HepG2 (cell line): ENCODE results near the gene RMI2. TPM values are rescaled to one million over a fixed set of nuclear protein-coding genes. Genes with fewer than 3 reads are reported as not detected.

Experiments used
- AGO1 ChIP-seq: fragments of 200-400 bp; formaldehyde crosslinking; IDR thresholded peaks from 2 replicates; pipeline ENCODE4 v1.6.1; 2017; ENCODE audit warnings: mild to moderate bottlenecking, low read depth, low read length, moderate library complexity; ENCODE audit not compliant: poor library complexity, severe bottlenecking
- BRCA1 ChIP-seq: sonication (generic); formaldehyde crosslinking; IDR thresholded peaks from 2 replicates; pipeline ENCODE4 v1.4.0; 2020; ENCODE audit warnings: missing genetic modification reagents
- ERF ChIP-seq: IDR thresholded peaks from 2 replicates; pipeline ENCODE4 v1.6.1; 2018; ENCODE audit warnings: missing biosample characterization, missing genetic modification reagents
- GZF1 ChIP-seq: sonication (generic); formaldehyde crosslinking; IDR thresholded peaks from 2 replicates; pipeline ENCODE4 v1.5.1; 2020; ENCODE audit warnings: mild to moderate bottlenecking, missing genetic modification reagents
- KLF11 ChIP-seq: IDR thresholded peaks from 2 replicates; pipeline ENCODE4 v1.6.1; 2016; ENCODE audit warnings: missing compliant biosample characterization
- MLLT10 ChIP-seq: sonication (generic); formaldehyde crosslinking; IDR thresholded peaks from 2 replicates; pipeline ENCODE4 v1.4.0; 2020; ENCODE audit warnings: missing genetic modification reagents
- MYC ChIP-seq: sonication (generic); formaldehyde crosslinking; IDR thresholded peaks from 2 replicates; pipeline ENCODE4 v1.9.0; 2021; ENCODE audit warnings: missing genetic modification reagents, borderline replicate concordance
- NFE2 ChIP-seq: sonication (generic); formaldehyde crosslinking; IDR thresholded peaks from 2 replicates; pipeline ENCODE4 v1.4.0; 2020; ENCODE audit warnings: missing genetic modification reagents
- NFIB ChIP-seq: sonication (generic); formaldehyde crosslinking; IDR thresholded peaks from 2 replicates; pipeline ENCODE4 v1.9.0; 2021; ENCODE audit warnings: missing genetic modification reagents, mild to moderate bottlenecking, borderline replicate concordance
- PLRG1 ChIP-seq: fragments of 450-650 bp; conservative IDR thresholded peaks from 2 replicates; pipeline ENCODE4 v1.6.1; 2016
- RARA ChIP-seq: IDR thresholded peaks from 2 replicates; pipeline ENCODE4 v1.6.1; 2016; ENCODE audit warnings: missing genetic modification reagents, missing compliant biosample characterization
- TRAFD1 ChIP-seq: sonication (generic); formaldehyde crosslinking; IDR thresholded peaks from 2 replicates; pipeline ENCODE4 v1.5.1; 2020; ENCODE audit warnings: missing genetic modification reagents, mild to moderate bottlenecking, borderline replicate concordance
- U2AF1 ChIP-seq: fragments of 200-400 bp; formaldehyde crosslinking; optimal IDR thresholded peaks from 2 replicates; pipeline ENCODE3; 2017; ENCODE audit warnings: mild to moderate bottlenecking, low read depth, low read length
- ZKSCAN5 ChIP-seq: sonication (generic); formaldehyde crosslinking; IDR thresholded peaks from 2 replicates; pipeline ENCODE4 v1.5.1; 2020; ENCODE audit warnings: mild to moderate bottlenecking, missing genetic modification reagents
- ZNF253 ChIP-seq: sonication (generic); formaldehyde crosslinking; IDR thresholded peaks from 2 replicates; pipeline ENCODE4 v1.8.0; 2022; ENCODE audit warnings: mild to moderate bottlenecking, missing genetic modification reagents, borderline replicate concordance
- ZNF44 ChIP-seq: sonication (generic); formaldehyde crosslinking; IDR thresholded peaks from 2 replicates; pipeline ENCODE4 v1.5.1; 2020; ENCODE audit warnings: mild to moderate bottlenecking, missing genetic modification reagents
- ZSCAN5A ChIP-seq: sonication (generic); formaldehyde crosslinking; IDR thresholded peaks from 2 replicates; pipeline ENCODE4 v1.8.0; 2022; ENCODE audit warnings: mild to moderate bottlenecking, missing genetic modification reagents, borderline replicate concordance
- ZUFSP ChIP-seq: sonication (generic); formaldehyde crosslinking; IDR thresholded peaks from 2 replicates; pipeline ENCODE4 v1.9.0; 2021; ENCODE audit warnings: missing genetic modification reagents, mild to moderate bottlenecking, borderline replicate concordance
- polyA plus RNA-seq, 8 experiments: library from polyadenylated mRNA; depleted of rRNA in 3 of 8; stranded (reverse) in 7 of 8; unstranded in 1 of 8; fragments of >200 nt; fragmentation: Illumina TruSeq in 4 of 8; extraction: Trizol in 4 of 8; gene quantifications; 2 replicates each; pipeline versions ENCODE4 v1.2.1 to v1.2.3, GENCODE V29; 2011 to 2016; ENCODE audit warnings: low read depth in 4 of 8, missing spikeins in 1 of 8, mixed read lengths in 1 of 8; ENCODE audit not compliant: insufficient read depth in 1 of 8
- total RNA-seq, 5 experiments: library from RNA; depleted of rRNA; stranded (reverse); fragments of >200 nt; fragmentation: Illumina TruSeq; extraction: Trizol; gene quantifications; 2 replicates each; pipeline ENCODE4 v1.2.3, GENCODE V29; 2016; ENCODE audit warnings: low read depth in 1 of 5
- TF ChIP-seq, protein P1 (sequence below): sonication (generic); formaldehyde crosslinking; IDR thresholded peaks from 2 replicates; pipeline ENCODE4 v1.4.0; 2020; ENCODE audit warnings: missing genetic modification reagents, mild to moderate bottlenecking, borderline replicate concordance
- TF ChIP-seq, protein P2 (sequence below): sonication (generic); formaldehyde crosslinking; IDR thresholded peaks from 2 replicates; pipeline ENCODE4 v1.8.1; 2023; ENCODE audit warnings: mild to moderate bottlenecking, moderate library complexity, missing genetic modification reagents

The RMI2 gene
- total and polyA plus RNA-seq, 2 of the 13 experiments (the other 11 are each of a cell fraction or from before 2014, with no cell fraction given): 24.5 to 55.7 TPM

DNA sequence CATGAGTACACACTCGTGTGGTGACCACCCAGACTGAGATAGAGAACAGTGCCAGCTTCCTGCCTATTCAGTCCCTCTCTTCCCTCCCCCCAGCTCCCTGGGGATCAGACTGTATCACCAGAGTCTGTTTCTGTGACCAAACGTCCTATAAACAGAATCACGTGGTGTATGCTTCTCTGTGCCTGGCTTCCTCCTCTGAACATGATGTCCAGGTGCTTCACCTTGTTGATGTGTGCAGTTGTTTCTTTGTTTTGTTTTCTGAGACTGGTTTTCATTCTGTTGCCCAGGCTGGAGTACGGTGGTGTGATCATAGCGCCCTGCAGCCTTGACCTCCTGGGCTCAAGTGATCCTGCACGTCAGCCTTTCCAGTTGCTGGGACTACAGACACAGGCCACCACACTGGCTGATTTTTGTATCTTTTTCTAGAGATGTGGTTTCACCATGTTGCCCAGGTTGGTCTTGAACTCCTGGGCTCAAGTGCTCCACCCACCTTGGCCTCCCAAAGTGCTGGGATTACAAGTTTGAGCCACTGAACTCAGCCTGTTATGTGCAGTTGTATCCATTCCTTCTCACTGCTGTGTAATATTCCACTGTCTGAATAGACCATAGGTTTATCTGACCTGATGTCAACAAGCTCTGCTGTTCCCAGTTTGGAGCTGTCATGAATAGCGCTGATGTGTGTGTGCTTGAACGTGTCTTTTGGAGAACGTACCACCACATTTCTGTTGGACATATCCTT lies 35.2 kb upstream of the RMI2 start (continued):
- TF ChIP-seq, protein P1, sequence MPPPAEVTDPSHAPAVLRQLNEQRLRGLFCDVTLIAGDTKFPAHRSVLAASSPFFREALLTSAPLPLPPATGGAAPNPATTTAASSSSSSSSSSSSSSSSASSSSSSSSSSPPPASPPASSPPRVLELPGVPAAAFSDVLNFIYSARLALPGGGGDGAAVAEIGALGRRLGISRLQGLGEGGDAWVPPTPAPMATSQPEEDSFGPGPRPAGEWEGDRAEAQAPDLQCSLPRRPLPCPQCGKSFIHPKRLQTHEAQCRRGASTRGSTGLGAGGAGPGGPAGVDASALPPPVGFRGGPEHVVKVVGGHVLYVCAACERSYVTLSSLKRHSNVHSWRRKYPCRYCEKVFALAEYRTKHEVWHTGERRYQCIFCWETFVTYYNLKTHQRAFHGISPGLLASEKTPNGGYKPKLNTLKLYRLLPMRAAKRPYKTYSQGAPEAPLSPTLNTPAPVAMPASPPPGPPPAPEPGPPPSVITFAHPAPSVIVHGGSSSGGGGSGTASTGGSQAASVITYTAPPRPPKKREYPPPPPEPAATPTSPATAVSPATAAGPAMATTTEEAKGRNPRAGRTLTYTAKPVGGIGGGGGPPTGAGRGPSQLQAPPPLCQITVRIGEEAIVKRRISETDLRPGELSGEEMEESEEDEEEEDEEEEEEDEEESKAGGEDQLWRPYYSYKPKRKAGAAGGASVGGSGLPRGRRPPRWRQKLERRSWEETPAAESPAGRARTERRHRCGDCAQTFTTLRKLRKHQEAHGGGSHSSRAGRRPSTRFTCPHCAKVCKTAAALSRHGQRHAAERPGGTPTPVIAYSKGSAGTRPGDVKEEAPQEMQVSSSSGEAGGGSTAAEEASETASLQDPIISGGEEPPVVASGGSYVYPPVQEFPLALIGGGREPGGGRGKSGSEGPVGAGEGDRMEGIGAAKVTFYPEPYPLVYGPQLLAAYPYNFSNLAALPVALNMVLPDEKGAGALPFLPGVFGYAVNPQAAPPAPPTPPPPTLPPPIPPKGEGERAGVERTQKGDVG (CRISPR knock-in tag): 0 out of 2 replicates have a peak, but pooled peaks have one; percentile 42
- peak; percentile 57; the same call in 1 of the 2 replicates for TF ChIP-seq ZSCAN5A
- TF ChIP-seq AGO1: no peak
- TF ChIP-seq PLRG1: no peak
- peak; percentile 94 for TF ChIP-seq TRAFD1 (CRISPR knock-in tag)
- TF ChIP-seq ZNF253 (CRISPR knock-in tag): no peak
- no peak for TF ChIP-seq ZUFSP (CRISPR knock-in tag)
- TF ChIP-seq BRCA1 (CRISPR knock-in tag): no peak; the same call in 1 of the 2 replicates
- TF ChIP-seq, protein P2, sequence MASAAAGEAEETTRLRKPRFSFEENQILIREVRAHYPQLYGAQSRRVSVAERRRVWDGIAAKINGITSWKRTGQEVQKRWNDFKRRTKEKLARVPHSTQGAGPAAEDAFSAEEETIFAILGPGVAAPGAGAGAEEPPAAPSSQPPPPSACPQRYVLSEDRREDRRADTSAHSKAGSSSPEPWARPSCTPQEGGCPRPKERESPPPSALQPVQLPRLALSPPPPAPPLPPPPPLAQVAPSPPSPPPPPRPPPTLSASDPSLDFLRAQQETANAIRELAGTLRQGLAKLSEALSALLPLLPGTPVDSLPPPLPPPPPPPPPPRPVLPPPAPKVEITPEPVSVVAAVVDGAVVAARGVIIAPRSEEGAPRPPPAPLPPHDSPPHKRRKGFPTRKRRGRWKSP: peak; percentile 61; the same call in 1 of the 2 replicates
- peak; percentile 72; the same call in 1 of the 2 replicates for TF ChIP-seq MYC (CRISPR knock-in tag)
- TF ChIP-seq MLLT10 (CRISPR knock-in tag): no peak
- no peak for TF ChIP-seq NFIB
- no peak for TF ChIP-seq U2AF1
- TF ChIP-seq ZKSCAN5: no peak
- no peak for TF ChIP-seq NFE2
- 0 out of 2 replicates have a peak, but pooled peaks have one; percentile 60 for TF ChIP-seq KLF11 (CRISPR knock-in tag)
- no peak; the same call in 1 of the 2 replicates for TF ChIP-seq GZF1 (CRISPR knock-in tag)
- peak; percentile 91 for TF ChIP-seq ERF (CRISPR knock-in tag)
- TF ChIP-seq ZNF44 (CRISPR knock-in tag): peak; percentile 89
- peak; percentile 96 for TF ChIP-seq RARA (CRISPR knock-in tag)
